ENCODE measurements around the gene STK26.
"Not testable (repeated sequence)": the region's sequence is repeated elsewhere in the genome, so short reads cannot be mapped to it uniquely, and the experiment has no call there.

The STK26 gene

DNA sequence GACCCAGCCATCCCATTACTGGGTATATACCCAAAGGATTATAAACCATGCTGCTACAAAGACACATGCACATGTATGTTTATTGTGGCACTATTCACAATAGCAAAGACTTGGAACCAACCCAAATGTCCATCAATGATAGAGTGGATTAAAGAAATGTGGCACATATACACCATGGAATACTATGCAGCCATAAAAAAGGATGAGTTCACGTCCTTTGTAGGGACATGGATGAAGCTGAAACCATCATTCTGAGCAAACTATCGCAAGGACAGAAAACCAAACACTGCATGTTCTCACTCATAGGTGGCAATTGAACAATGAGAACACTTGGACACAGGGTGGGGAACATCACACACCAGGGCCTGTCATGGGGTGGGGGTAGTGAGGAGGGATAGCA, 12.9 kb upstream of the STK26 start:
- H3K27ac ChIP-seq (ENCODE audit: low read depth, low read length); H3K4me1 ChIP-seq (ENCODE audit: control insufficient read depth in 5 of 5, insufficient read depth in 5 of 5, low read length in 5 of 5); H3K36me3 ChIP-seq (ENCODE audit: control insufficient read depth in 5 of 5, insufficient read depth in 5 of 5, low read length in 5 of 5); H3K9ac ChIP-seq (ENCODE audit: low read length in 5 of 5); H3K9me3 ChIP-seq (ENCODE audit: control insufficient read depth in 5 of 5, low read length in 5 of 5); H3K4me3 ChIP-seq (ENCODE audit: low read depth in 1 of 5, low read length in 5 of 5): not testable (repeated sequence)
- H3K27me3 ChIP-seq (ENCODE audit: control insufficient read depth in 5 of 5, insufficient read depth in 4 of 5, low read length in 5 of 5): peaks cover 4 to 15% (median 7%) of the 10 kb centered on the region in 5 donors

- Histone ChIP-seq H3K27ac (ENCODE audit: low read depth, low read length) (no peak overlapping the region), H3K27me3 (ENCODE audit: control insufficient read depth in 5 of 5, insufficient read depth in 4 of 5, low read length in 5 of 5) (peaks cover 0 to 2% (median 0%) of the 10 kb centered on the region in 5 donors), H3K9ac (ENCODE audit: low read length in 5 of 5) (no peak overlapping the region), H3K9me3 (ENCODE audit: control insufficient read depth in 5 of 5, low read length in 5 of 5) (no peaks in the 10 kb centered on the region), H3K36me3 (ENCODE audit: control insufficient read depth in 5 of 5, insufficient read depth in 5 of 5, low read length in 5 of 5) (no peaks in the 10 kb centered on the region), H3K4me1 (ENCODE audit: control insufficient read depth in 5 of 5, insufficient read depth in 5 of 5, low read length in 5 of 5) (no peaks in the 10 kb centered on the region), H3K4me3 (ENCODE audit: low read depth in 1 of 5, low read length in 5 of 5) (no peak overlapping the region)
Measured at GRCh38 chrX:132015875-132016274, 7.2 kb upstream of the STK26 start.

GRCh38 chrX:132016628-132017430, 6.3 kb upstream of the STK26 start:
- H3K27ac ChIP-seq (ENCODE audit: low read depth, low read length): no peak overlapping the region
- H3K9ac ChIP-seq (ENCODE audit: low read length in 5 of 5): no peak overlapping the region
- no peaks in the 10 kb centered on the region for H3K9me3 ChIP-seq (ENCODE audit: control insufficient read depth in 5 of 5, low read length in 5 of 5)
- peaks cover 0 to 6% (median 2%) of the 10 kb centered on the region in 5 donors for H3K27me3 ChIP-seq (ENCODE audit: control insufficient read depth in 5 of 5, insufficient read depth in 4 of 5, low read length in 5 of 5)
- no peak overlapping the region for H3K4me3 ChIP-seq (ENCODE audit: low read depth in 1 of 5, low read length in 5 of 5)
- no peaks in the 10 kb centered on the region for H3K4me1 ChIP-seq (ENCODE audit: control insufficient read depth in 5 of 5, insufficient read depth in 5 of 5, low read length in 5 of 5)
- no peaks in the 10 kb centered on the region for H3K36me3 ChIP-seq (ENCODE audit: control insufficient read depth in 5 of 5, insufficient read depth in 5 of 5, low read length in 5 of 5)

GRCh38 chrX:132017431-132018185, 5.5 kb upstream of the STK26 start:
- H3K9ac ChIP-seq (ENCODE audit: low read length in 5 of 5): no peak overlapping the region
- no peaks in the 10 kb centered on the region for H3K9me3 ChIP-seq (ENCODE audit: control insufficient read depth in 5 of 5, low read length in 5 of 5)
- H3K27ac ChIP-seq (ENCODE audit: low read depth, low read length): no peak overlapping the region
- no peaks in the 10 kb centered on the region for H3K36me3 ChIP-seq (ENCODE audit: control insufficient read depth in 5 of 5, insufficient read depth in 5 of 5, low read length in 5 of 5)
- no peak overlapping the region for H3K4me3 ChIP-seq (ENCODE audit: low read depth in 1 of 5, low read length in 5 of 5)
- H3K27me3 ChIP-seq (ENCODE audit: control insufficient read depth in 5 of 5, insufficient read depth in 4 of 5, low read length in 5 of 5): peaks cover 0 to 6% (median 2%) of the 10 kb centered on the region in 5 donors
- peaks cover 0 to 4% (median 4%) of the 10 kb centered on the region in 5 donors for H3K4me1 ChIP-seq (ENCODE audit: control insufficient read depth in 5 of 5, insufficient read depth in 5 of 5, low read length in 5 of 5)

GRCh38 chrX:132022198-132022966, 720 bp upstream of the STK26 start:
- no peaks in the 10 kb centered on the region for H3K9me3 ChIP-seq (ENCODE audit: control insufficient read depth in 5 of 5, low read length in 5 of 5)
- no peaks in the 10 kb centered on the region for H3K36me3 ChIP-seq (ENCODE audit: control insufficient read depth in 5 of 5, insufficient read depth in 5 of 5, low read length in 5 of 5)
- H3K4me1 ChIP-seq (ENCODE audit: control insufficient read depth in 5 of 5, insufficient read depth in 5 of 5, low read length in 5 of 5): peaks cover 0 to 19% (median 13%) of the 10 kb centered on the region in 5 donors
- H3K27me3 ChIP-seq (ENCODE audit: control insufficient read depth in 5 of 5, insufficient read depth in 4 of 5, low read length in 5 of 5): peaks cover 0 to 11% (median 11%) of the 10 kb centered on the region in 5 donors
- H3K9ac ChIP-seq (ENCODE audit: low read length in 5 of 5): peak overlapping the region in 2 of 5 donors; percentile 10 to 75
- no peak overlapping the region for H3K27ac ChIP-seq (ENCODE audit: low read depth, low read length)
- peak overlapping the region; percentile 2 to 72 (median 67) for H3K4me3 ChIP-seq (ENCODE audit: low read depth in 1 of 5, low read length in 5 of 5)

GRCh38 chrX:132023896-132024386, 839 bp downstream of the STK26 start:
- H3K9ac ChIP-seq (ENCODE audit: low read length in 5 of 5): peak overlapping the region in 3 of 5 donors; percentile 58 to 75 (median 61)
- H3K27ac ChIP-seq (ENCODE audit: low read depth, low read length): no peak overlapping the region
- no peaks in the 10 kb centered on the region for H3K36me3 ChIP-seq (ENCODE audit: control insufficient read depth in 5 of 5, insufficient read depth in 5 of 5, low read length in 5 of 5)
- H3K9me3 ChIP-seq (ENCODE audit: control insufficient read depth in 5 of 5, low read length in 5 of 5): no peaks in the 10 kb centered on the region
- H3K4me1 ChIP-seq (ENCODE audit: control insufficient read depth in 5 of 5, insufficient read depth in 5 of 5, low read length in 5 of 5): peaks cover 0 to 19% (median 13%) of the 10 kb centered on the region in 5 donors
- peaks cover 0 to 18% (median 13%) of the 10 kb centered on the region in 5 donors for H3K27me3 ChIP-seq (ENCODE audit: control insufficient read depth in 5 of 5, insufficient read depth in 4 of 5, low read length in 5 of 5)
- H3K4me3 ChIP-seq (ENCODE audit: low read depth in 1 of 5, low read length in 5 of 5): peak overlapping the region; percentile 59 to 72 (median 67)

GRCh38 chrX:132025041-132025440, 1.9 kb downstream of the STK26 start:
- Histone ChIP-seq H3K9me3 (ENCODE audit: control insufficient read depth in 5 of 5, low read length in 5 of 5) (no peaks in the 10 kb centered on the region), H3K4me3 (ENCODE audit: low read depth in 1 of 5, low read length in 5 of 5) (no peak overlapping the region), H3K36me3 (ENCODE audit: control insufficient read depth in 5 of 5, insufficient read depth in 5 of 5, low read length in 5 of 5) (no peaks in the 10 kb centered on the region), H3K27me3 (ENCODE audit: control insufficient read depth in 5 of 5, insufficient read depth in 4 of 5, low read length in 5 of 5) (peaks cover 0 to 20% (median 13%) of the 10 kb centered on the region in 5 donors), H3K4me1 (ENCODE audit: control insufficient read depth in 5 of 5, insufficient read depth in 5 of 5, low read length in 5 of 5) (peaks cover 0 to 19% (median 13%) of the 10 kb centered on the region in 5 donors), H3K9ac (ENCODE audit: low read length in 5 of 5) (no peak overlapping the region), H3K27ac (ENCODE audit: low read depth, low read length) (no peak overlapping the region)

DNA sequence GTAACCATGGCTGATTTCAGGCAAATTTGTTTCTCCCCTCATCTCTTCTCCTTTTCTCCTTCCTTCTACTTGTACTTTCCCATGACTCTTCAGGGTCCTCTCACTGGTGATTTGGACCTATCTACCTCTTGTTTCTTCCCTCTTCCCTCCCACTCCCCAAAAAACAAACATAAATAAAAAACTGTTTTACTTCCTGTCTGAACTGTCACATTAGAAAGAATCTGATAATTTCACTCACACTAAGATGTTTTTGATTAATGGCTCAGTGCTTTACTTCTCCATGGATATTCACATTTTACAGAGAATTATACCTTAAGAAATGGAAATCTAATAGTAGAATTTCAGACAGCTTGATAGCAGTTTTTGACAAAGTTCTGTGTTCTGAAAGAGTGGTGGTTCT, 7.2 kb downstream of the STK26 start:
- H3K27me3 ChIP-seq (ENCODE audit: control insufficient read depth in 5 of 5, insufficient read depth in 4 of 5, low read length in 5 of 5): peaks cover 4 to 22% (median 6%) of the 10 kb centered on the region in 5 donors
- H3K9ac ChIP-seq (ENCODE audit: low read length in 5 of 5): no peak overlapping the region
- H3K27ac ChIP-seq (ENCODE audit: low read depth, low read length): no peak overlapping the region
- no peak overlapping the region for H3K4me3 ChIP-seq (ENCODE audit: low read depth in 1 of 5, low read length in 5 of 5)
- no peaks in the 10 kb centered on the region for H3K36me3 ChIP-seq (ENCODE audit: control insufficient read depth in 5 of 5, insufficient read depth in 5 of 5, low read length in 5 of 5)
- no peaks in the 10 kb centered on the region for H3K4me1 ChIP-seq (ENCODE audit: control insufficient read depth in 5 of 5, insufficient read depth in 5 of 5, low read length in 5 of 5)
- H3K9me3 ChIP-seq (ENCODE audit: control insufficient read depth in 5 of 5, low read length in 5 of 5): no peaks in the 10 kb centered on the region

DNA sequence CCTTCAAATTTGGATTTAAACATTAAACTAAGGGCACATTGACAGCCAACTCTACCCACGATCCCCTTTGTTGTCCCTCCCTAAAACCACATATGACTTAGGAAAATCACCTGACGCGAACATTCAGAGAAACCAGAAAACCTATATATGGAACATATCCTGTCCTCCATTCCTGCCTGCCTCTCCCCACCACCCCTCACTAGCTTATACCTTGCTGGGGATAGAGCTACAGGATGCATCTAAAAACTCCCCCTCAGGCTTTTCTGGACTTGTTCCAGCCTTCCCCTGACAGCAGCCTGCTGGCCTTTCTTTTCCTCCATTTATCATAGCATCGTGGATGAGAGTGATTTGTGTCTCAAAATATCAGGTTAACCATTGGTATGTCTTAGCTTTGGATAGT, 8.8 kb downstream of the STK26 start:
- H3K9me3 ChIP-seq (ENCODE audit: control insufficient read depth in 5 of 5, low read length in 5 of 5): no peaks in the 10 kb centered on the region
- peaks cover 4 to 22% (median 6%) of the 10 kb centered on the region in 5 donors for H3K27me3 ChIP-seq (ENCODE audit: control insufficient read depth in 5 of 5, insufficient read depth in 4 of 5, low read length in 5 of 5)
- no peaks in the 10 kb centered on the region for H3K4me1 ChIP-seq (ENCODE audit: control insufficient read depth in 5 of 5, insufficient read depth in 5 of 5, low read length in 5 of 5)
- no peak overlapping the region for H3K9ac ChIP-seq (ENCODE audit: low read length in 5 of 5)
- no peaks in the 10 kb centered on the region for H3K36me3 ChIP-seq (ENCODE audit: control insufficient read depth in 5 of 5, insufficient read depth in 5 of 5, low read length in 5 of 5)
- no peak overlapping the region for H3K27ac ChIP-seq (ENCODE audit: low read depth, low read length)
- H3K4me3 ChIP-seq (ENCODE audit: low read depth in 1 of 5, low read length in 5 of 5): no peak overlapping the region

Data from subcutaneous abdominal adipose tissue (tissue), 5 donors.